Stomach (tissue), 9 donors: ENCODE measurements around the gene VTI1A. TPM values are rescaled to one million over a fixed set of nuclear protein-coding genes. Genes with fewer than 3 reads are reported as not detected.

Experiments used
- DNase-seq, 2 donors: peaks; one replicate each; pipeline versions ENCODE4 v3.0.0 to v3.0.0-alpha.2; 2013 to 2019
- H3K27ac ChIP-seq, 5 donors: fragments of 200-600 bp in 4 of 5; sonication (generic) in 4 of 5; one replicate each; pipeline ENCODE4 v1.5.1; 2013 to 2019; ENCODE audit warnings: mild to moderate bottlenecking in 1 of 5, moderate library complexity in 1 of 5
- H3K27me3 ChIP-seq, 3 donors: fragments of 200-600 bp; sonication (generic); one replicate each; pipeline ENCODE4 v1.5.1; 2017 to 2019; ENCODE audit warnings: mixed run types in 1 of 3
- H3K36me3 ChIP-seq, 4 donors: fragments of 200-600 bp; sonication (generic); 1 replicate in 3 of 4; 2 replicates in 1 of 4; pipeline ENCODE4 v1.5.1; 2016 to 2019
- H3K4me1 ChIP-seq, 4 donors: fragments of 200-600 bp; sonication (generic); one replicate each; pipeline ENCODE4 v1.5.1; 2016 to 2019
- H3K4me3 ChIP-seq, 4 donors: fragments of 200-600 bp; sonication (generic) in 3 of 4; one replicate each; pipeline ENCODE4 v1.5.1; 2016 to 2019; ENCODE audit warnings: mild to moderate bottlenecking in 1 of 4
- H3K9me3 ChIP-seq, 4 donors: fragments of 200-600 bp; sonication (generic); one replicate each; pipeline ENCODE4 v1.5.1; 2016 to 2019
- EP300 ChIP-seq: sonication (generic); formaldehyde crosslinking; IDR thresholded peaks from one replicate; pipeline ENCODE4 v1.6.1; 2017; ENCODE audit warnings: antibody characterized with exemption
- POLR2A ChIP-seq, 4 donors: fragments of 450-650 bp; IDR thresholded peaks; one replicate each; pipeline ENCODE4 v1.6.1; 2016; ENCODE audit warnings: antibody characterized with exemption in 4 of 4, control low read depth in 2 of 4, mild to moderate bottlenecking in 1 of 4, moderate library complexity in 1 of 4
- POLR2AphosphoS5 ChIP-seq, 3 donors: sonication (generic); formaldehyde crosslinking; IDR thresholded peaks; one replicate each; pipeline ENCODE4 v1.6.1; 2016; ENCODE audit warnings: antibody characterized with exemption in 3 of 3
- WGBS, 5 donors: extraction: QIAGEN DNeasy Blood & Tissue Kit in 3 of 5; methylation state at CpG; one replicate each; pipeline versions ENCODE4 v1.1.5 to v1.1.7; 2013 to 2018; 5-methylcytosine and 5-hydroxymethylcytosine counted together
- intact Hi-C: fragments of 100-400 bp; cut with DNase I; formaldehyde crosslinking; loops from one replicate; pipeline ENCODE4 v1.15.1; 2023; ENCODE audit warnings: low total_unique reads
- polyA plus RNA-seq, 3 donors: library from polyadenylated mRNA; stranded (reverse); fragments of 200-250 nt; gene quantifications; one replicate each; pipeline ENCODE4 v1.2.3, GENCODE V29; 2013
- total RNA-seq, 5 donors: library from RNA; depleted of rRNA; stranded (reverse); fragments of >200 nt; gene quantifications; one replicate each; pipeline versions ENCODE4 v1.1.0 to v1.2.3, GENCODE V29; 2014 to 2016
- TF ChIP-seq, protein P1 (sequence below), 7 experiments: fragments of 450-650 bp in 4 of 7; fragments of 200-600 bp in 3 of 7; sonication (generic) in 3 of 7; IDR thresholded peaks; one replicate each; pipeline ENCODE4 v1.5.1; 2016 to 2019; ENCODE audit warnings: antibody characterized with exemption in 7 of 7, control low read depth in 2 of 7, mild to moderate bottlenecking in 1 of 7
- donor health status: healthy with polysubstance abuse.
- donor health status: Bipolar disorder and iron deficiency.
- donor health status: healthy.

Gene VTI1A
- total and polyA plus RNA-seq, 8 donors: 6.5 to 222 (median 57.4) TPM

DNA sequence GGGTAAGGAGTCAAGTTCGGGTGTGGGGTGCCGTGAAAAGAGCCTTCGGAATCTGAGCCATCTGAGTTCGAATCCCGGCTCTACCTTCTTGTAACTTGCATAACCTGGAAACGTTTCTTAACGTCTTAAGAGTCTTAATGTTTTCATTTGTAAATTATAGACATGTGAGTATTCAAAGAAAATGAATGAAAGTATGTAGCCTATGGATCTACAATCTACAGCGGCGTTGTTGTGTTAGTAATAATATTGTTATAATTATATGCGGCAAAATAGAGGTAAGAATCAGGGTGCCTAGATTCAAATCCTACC, 559 bp downstream of the VTI1A start:
- no peaks in the 10 kb centered on the region for H3K27me3 ChIP-seq
- DNase-seq: no peak
- TF ChIP-seq POLR2A (IDR thresholded peaks at IDR 0.05) (no peak), POLR2AphosphoS5 (IDR thresholded peaks at IDR 0.05) (no peak), EP300 (no peak)
- TF ChIP-seq, protein P1, sequence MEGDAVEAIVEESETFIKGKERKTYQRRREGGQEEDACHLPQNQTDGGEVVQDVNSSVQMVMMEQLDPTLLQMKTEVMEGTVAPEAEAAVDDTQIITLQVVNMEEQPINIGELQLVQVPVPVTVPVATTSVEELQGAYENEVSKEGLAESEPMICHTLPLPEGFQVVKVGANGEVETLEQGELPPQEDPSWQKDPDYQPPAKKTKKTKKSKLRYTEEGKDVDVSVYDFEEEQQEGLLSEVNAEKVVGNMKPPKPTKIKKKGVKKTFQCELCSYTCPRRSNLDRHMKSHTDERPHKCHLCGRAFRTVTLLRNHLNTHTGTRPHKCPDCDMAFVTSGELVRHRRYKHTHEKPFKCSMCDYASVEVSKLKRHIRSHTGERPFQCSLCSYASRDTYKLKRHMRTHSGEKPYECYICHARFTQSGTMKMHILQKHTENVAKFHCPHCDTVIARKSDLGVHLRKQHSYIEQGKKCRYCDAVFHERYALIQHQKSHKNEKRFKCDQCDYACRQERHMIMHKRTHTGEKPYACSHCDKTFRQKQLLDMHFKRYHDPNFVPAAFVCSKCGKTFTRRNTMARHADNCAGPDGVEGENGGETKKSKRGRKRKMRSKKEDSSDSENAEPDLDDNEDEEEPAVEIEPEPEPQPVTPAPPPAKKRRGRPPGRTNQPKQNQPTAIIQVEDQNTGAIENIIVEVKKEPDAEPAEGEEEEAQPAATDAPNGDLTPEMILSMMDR (IDR thresholded peaks at IDR 0.05): no peak
- H3K4me3 ChIP-seq: peak overlapping the region; percentile 82 to 97 (median 92)
- H3K36me3 ChIP-seq: peaks cover 0 to 36% (median 30%) of the 10 kb centered on the region in 4 donors
- peaks cover 16 to 55% (median 39%) of the 10 kb centered on the region in 4 donors for H3K4me1 ChIP-seq
- H3K27ac ChIP-seq: peak overlapping the region in 4 of 5 donors; percentile 88 to 91 (median 88)
- H3K9me3 ChIP-seq: no peaks in the 10 kb centered on the region
- 2 to 4% (median 2%) methylated on average over 10 of the region's 10 CpGs for WGBS, 5 donors
- intact Hi-C loops: no loop called here

DNA sequence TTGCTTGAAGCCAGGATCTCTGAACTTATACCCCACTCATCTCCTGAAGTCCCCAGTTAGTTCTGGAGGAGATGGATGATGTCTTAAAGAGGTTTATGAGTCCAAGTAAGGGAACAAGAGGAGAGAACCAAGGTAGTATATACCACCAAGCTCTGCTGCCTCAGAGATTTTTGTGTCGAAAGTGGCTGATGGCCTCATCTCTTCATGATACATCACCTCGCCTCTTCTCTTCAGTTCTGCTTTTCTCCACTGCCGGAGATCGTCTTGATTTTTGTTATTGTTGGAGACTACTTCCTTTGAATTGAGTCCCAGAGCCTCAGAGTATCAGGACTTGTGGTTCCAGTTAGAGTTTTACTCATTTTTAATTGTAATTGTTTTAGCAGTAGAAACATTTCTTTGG, 1.9 kb downstream of the VTI1A start:
- no peak overlapping the region for H3K4me3 ChIP-seq
- H3K36me3 ChIP-seq: peaks cover 0 to 24% (median 17%) of the 10 kb centered on the region in 4 donors
- H3K27ac ChIP-seq: no peak overlapping the region
- DNase-seq: no peak
- no peaks in the 10 kb centered on the region for H3K9me3 ChIP-seq
- TF ChIP-seq, protein P1 (IDR thresholded peaks at IDR 0.05): no peak
- TF ChIP-seq EP300: no peak
- no peaks in the 10 kb centered on the region for H3K27me3 ChIP-seq
- peaks cover 16 to 48% (median 38%) of the 10 kb centered on the region in 4 donors for H3K4me1 ChIP-seq
- WGBS, 5 donors: 76 to 91% (median 85%) methylated on average over 4 of the region's 4 CpGs
- intact Hi-C loops: no loop called here

GRCh38 chr10:112454910-112455779, 8.1 kb downstream of the VTI1A start:
- intact Hi-C loops: no loop called here
- WGBS, 5 donors: 70 to 79% (median 77%) methylated on average over 2 to 3 of the region's 3 CpGs
- H3K4me3 ChIP-seq: no peak overlapping the region
- no peaks in the 10 kb centered on the region for H3K4me1 ChIP-seq
- TF ChIP-seq EP300 (no peak), POLR2AphosphoS5 (IDR thresholded peaks at IDR 0.05) (no peak), POLR2A (IDR thresholded peaks at IDR 0.05) (no peak)
- TF ChIP-seq, protein P1 (IDR thresholded peaks at IDR 0.05): no peak
- DNase-seq: no peak
- no peaks in the 10 kb centered on the region for H3K36me3 ChIP-seq
- no peaks in the 10 kb centered on the region for H3K9me3 ChIP-seq
- H3K27me3 ChIP-seq: no peaks in the 10 kb centered on the region
- H3K27ac ChIP-seq: no peak overlapping the region

GRCh38 chr10:112456533-112456932, 9.5 kb downstream of the VTI1A start:
- H3K27me3 ChIP-seq: no peaks in the 10 kb centered on the region
- H3K9me3 ChIP-seq: no peaks in the 10 kb centered on the region
- no peaks in the 10 kb centered on the region for H3K4me1 ChIP-seq
- 94 to 100% (median 98%) methylated on average over 2 of the region's 2 CpGs for WGBS, 5 donors
- H3K27ac ChIP-seq: no peak overlapping the region
- DNase-seq: no peak
- no peak overlapping the region for H3K4me3 ChIP-seq
- TF ChIP-seq EP300: no peak
- TF ChIP-seq POLR2AphosphoS5 (IDR thresholded peaks at IDR 0.05): no peak
- TF ChIP-seq, protein P1 (IDR thresholded peaks at IDR 0.05): no peak
- no peak for TF ChIP-seq POLR2A (IDR thresholded peaks at IDR 0.05)
- H3K36me3 ChIP-seq: peaks cover 0 to 10% (median 9%) of the 10 kb centered on the region in 4 donors
- intact Hi-C loops: no loop called here
